ENCODE results near the gene MT1B.
A peak's percentile ranks its signal among the peaks of the same experiment; 100 is the strongest.

The MT1B gene

DNA sequence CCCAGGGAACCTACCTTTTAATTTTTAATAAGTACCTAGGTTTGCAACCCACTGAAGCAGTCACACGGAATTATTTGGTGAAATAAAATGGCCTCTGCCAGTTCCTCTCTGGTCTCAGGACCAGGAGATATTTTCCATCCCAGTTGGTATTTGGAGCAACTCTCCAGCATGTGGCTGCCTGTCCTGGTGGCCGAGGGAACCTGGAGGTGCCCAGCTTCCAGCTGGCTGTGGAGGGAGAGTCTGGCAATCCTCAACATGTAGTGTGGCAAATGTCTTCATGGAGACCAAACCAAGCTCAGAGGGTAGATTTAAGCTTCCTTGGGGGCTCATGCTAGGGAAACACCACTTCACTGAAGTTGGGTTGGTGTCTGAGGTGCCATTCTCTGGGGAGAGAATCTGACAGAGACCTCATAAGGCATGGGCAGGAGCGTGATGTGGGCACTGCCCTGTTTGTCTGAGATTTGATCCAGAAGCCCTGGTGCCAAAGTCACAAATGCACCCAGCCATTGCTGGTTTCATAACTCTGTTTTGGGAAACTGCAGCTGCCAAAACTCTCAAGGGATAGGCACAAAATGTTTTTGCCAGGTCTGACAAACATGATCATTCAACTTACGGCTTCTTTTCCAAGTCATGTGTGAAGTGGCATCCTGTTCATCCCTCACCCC, 33.4 kb downstream of the MT1B start:
- peak; percentile 31 for DNase-seq (ENCODE audit: low spot score)

DNA sequence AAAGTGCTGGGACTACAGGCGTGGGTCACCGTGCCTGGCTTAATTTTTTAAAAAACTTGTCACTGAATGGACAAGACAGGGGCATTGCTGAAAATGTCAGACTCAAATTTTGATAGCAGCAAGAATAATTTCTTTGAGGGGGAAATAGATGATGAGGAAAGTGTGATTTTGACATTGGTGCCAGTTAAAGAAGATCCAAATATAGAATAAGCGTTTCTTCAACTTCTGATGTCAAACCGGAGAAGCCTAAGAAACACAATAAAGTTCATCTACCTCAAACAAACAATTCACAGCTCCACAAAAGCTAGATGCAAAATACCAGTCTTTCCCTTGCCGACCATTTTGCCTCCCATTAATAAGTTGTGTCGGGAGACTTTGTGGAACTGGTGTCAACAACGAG, 35.1 kb downstream of the MT1B start:
- DNase-seq (ENCODE audit: low spot score): no peak

DNA sequence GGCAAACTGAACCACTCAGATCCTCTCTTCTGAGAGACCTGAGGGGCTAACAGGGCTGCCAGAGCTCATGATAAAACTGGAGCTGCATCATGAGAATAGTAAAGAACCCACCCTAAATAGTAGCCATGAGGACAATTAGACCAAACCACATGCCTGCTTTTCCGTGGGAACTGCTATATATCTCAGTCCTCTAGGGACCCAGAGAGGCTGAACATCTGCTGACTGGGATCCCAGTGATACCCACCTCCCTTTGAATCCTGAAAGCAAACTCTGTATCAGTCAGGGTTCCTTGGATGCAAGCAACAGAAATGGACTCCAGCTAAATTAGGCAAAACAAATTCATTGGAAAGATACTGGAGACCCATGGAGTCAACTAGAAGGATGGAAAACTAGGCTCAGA, 37.1 kb downstream of the MT1B start:
- no peak for DNase-seq (ENCODE audit: low spot score)

DNA sequence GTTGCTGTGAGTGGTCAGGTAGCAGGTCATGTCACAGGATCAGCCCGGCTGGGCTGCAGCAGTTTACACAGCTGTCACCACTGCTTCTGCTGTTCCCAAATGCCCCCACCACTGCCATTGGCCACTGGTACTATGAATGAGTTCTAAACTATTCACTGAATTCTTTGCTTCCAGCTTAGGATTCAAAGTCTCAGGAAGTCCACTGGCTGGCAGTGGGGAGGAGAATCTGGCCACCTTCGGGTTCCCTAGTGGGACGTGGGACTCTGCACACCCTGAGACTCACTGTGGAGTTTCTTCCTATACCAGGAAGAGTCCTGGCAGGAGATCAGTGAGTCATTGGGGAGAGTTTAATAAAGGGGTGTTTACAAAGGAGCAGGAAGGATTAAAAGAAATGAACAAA, 37.5 kb downstream of the MT1B start:
- DNase-seq (ENCODE audit: low spot score): no peak

DNA sequence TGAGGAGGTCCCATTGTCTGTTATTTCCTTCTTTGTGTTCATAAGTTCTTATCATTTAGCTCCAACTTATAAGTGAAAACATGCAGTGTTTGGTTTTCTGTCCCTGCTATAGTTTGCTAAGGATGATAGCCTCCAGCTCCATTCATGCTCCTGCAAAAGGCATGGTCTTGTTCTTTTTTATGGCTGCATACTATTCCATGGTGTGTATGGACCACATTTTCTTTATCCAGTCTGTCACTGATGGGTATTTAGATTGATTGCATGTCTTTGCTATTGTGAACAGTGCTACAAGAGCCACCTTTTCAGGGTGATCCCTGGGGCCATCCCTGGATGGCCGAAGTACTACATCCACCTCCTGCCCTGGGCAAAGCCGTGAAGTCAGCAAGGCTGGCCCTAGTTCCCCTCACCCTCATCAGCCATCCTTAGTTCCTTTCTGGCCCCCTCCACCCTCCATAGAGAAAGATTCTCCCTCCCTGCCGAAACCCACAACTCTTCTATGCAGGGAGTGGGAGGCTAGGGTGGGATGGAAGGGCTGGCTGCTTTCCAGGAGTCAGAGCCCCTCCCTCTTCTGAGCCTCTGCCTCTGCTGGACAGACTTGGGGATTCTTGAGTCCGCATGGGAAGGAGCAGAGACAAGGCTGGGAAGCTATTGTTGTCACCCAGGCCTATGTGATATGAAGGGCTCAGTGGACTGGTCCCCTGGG, 38.9 kb downstream of the MT1B start:
- no peak for DNase-seq (ENCODE audit: low spot score)

DNA sequence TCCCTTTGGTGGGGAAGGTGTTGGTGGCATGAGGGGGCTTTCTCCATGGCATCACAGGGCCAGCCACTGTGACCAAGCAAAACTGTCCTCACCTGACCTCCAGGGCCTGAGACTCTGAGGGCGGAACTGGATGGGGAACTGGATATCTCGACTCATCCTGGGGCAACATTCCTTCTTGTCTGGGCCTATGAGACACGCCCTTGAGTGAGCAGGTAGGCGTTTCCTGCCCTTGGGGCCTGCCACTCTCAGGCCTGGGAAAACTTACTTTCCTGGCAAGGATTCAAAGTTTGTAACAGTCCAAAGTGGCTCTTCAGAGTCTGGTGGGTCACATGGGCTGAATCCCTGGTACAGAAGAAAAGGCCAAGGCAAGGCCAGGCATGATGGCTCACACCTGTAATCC, 40.2 kb downstream of the MT1B start:
- no peak for DNase-seq (ENCODE audit: low spot score)

DNA sequence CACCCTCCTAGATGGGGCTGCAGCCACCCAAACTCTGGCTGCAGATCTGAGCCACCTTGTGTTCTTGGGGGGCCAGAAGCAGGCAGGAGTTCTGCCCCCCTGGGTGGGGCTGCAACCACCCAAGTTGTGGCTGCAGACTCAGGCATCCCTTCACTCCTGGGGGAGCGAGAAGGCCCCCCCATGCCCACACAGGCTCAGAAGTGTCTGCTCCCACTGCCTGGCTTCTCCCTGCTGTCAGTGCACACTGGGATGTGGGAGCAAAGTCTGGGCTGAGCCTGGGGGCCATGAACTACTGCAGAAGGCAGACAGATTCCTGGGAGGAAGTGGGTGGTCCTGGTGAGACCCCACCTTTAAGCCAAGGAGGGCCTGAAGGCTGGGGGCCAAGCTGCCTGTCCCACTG, 43.6 kb downstream of the MT1B start:
- no peak for DNase-seq (ENCODE audit: low spot score)

DNA sequence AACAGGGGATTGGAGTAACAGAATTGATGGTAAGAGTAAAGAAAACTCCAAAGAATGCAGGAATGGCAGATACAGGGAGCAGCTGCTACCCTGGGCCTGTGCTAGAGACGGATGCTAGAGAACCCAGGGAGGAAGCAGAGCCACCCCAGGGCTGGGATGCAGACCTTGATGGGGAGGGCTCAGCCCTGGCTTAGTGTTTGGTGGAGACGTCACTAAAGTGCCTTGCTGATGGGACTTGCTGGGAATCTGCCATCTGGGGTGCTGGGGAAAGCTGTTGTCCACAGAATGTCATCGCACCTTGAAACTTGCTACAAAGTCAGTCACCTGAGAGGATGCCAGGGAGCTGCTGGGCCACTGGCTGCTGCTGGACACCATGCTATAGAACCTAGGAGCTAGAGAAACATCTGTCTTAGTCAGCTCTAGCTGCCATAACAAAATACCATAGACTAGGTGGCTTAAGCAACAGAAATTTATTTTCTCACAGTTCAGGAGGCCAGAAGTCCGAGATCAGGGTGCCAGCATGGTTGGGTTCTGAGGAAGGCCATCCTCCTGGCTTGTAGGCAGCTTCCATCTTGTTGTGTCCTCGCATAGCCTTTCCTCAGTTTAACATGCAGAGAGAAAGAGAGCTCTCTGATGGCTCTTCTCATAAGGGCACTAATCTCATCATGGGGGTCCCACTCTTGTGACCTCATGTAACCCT, 45.9 kb downstream of the MT1B start:
- DNase-seq (ENCODE audit: low spot score): no peak

DNA sequence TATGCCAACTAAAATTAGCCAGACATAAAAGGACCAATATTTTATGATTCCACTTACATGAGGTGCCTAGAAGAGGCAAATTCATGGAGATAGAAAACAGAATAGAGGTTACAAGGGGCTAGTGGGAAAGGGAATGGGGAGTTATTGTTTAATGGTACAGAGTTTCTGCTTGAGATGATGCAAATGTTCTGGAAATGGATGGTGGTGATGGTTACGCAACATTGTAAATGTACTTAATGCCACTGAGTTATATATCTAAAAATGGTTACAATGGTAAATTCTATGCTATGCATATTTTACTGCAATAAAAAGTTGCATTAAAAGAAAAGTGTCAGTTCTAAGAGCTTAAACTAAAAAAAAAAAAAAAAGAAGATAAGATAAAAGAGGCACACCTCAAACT, 48.5 kb downstream of the MT1B start:
- no peak for DNase-seq (ENCODE audit: low spot score)

DNA sequence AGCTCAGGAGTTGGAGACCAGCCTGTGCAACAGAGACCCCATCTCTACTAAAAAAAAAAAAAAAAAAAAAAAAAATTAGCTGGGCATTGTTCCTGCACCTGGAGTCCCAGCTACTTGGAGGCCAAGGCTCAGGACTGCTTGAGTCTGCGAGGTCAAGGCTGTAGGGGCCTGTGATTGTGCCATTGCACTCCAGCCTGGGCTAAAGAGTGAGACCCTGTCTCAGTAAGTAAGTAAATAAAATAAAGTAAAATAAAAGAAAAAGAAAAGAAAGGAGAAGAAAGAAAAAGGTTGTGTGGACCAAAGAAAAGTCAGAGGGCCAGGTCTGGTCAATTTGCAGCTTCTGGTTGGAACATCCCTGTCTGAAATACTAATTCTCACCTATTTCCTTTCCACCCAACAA, 48.9 kb downstream of the MT1B start:
- no peak for DNase-seq (ENCODE audit: low spot score)

DNA sequence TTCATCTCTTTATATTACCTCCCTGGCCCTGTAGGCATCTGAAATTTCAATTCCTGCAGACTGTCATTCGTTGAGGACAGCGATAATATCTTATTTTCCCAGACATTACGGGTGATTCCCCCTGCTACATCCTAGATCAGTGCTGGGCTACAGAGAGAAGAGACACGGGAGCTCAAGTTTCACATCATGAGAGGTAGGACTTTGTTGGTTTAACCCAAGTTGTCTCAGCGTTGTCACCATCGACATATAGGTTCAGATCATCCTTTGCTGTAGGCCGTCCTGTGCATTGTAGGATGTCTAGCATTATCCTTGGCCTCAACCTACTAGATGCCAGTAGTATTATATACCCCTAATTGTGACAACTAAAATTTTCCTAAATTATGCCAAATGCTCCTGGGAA, 49.8 kb downstream of the MT1B start:
- DNase-seq (ENCODE audit: low spot score): no peak

Data from globus pallidus (tissue), 1 donor.